Esophagus squamous epithelium (tissue), 5 donors: Measurements from ENCODE around the gene ZNF273. TPM values are rescaled to one million over a fixed set of nuclear protein-coding genes. Genes with fewer than 3 reads are reported as not detected.

ENCODE experiments used
- DNase-seq: peaks from one replicate; lab custom pipeline; 2025; lab: John Stamatoyannopoulos, UW
- H3K27ac ChIP-seq, 4 donors: fragments of 200-600 bp; sonication (generic); one replicate each; pipeline ENCODE4 v1.5.1; 2016 to 2019; ENCODE audit warnings: mild to moderate bottlenecking in 1 of 4
- H3K27me3 ChIP-seq, 4 donors: fragments of 200-600 bp; sonication (generic); 1 replicate in 3 of 4; 2 replicates in 1 of 4; pipeline versions ENCODE4 v1.5.1 to v1.6.0; 2017 to 2021; ENCODE audit warnings: antibody characterized with exemption in 1 of 4
- H3K36me3 ChIP-seq, 3 donors: fragments of 200-600 bp; sonication (generic); one replicate each; pipeline ENCODE4 v1.5.1; 2016 to 2019
- H3K4me1 ChIP-seq, 3 donors: fragments of 200-600 bp; sonication (generic); one replicate each; pipeline ENCODE4 v1.5.1; 2017 to 2019
- H3K4me3 ChIP-seq, 4 donors: fragments of 200-600 bp; sonication (generic); 1 replicate in 3 of 4; 2 replicates in 1 of 4; pipeline ENCODE4 v1.5.1; 2016 to 2019; ENCODE audit warnings: mild to moderate bottlenecking in 2 of 4, moderate library complexity in 1 of 4
- H3K9me3 ChIP-seq, 3 donors: fragments of 200-600 bp; sonication (generic); one replicate each; pipeline ENCODE4 v1.5.1; 2016 to 2019
- CTCF ChIP-seq, 6 experiments: fragments of 450-650 bp in 4 of 6; fragments of 200-600 bp in 2 of 6; sonication (generic) in 2 of 6; IDR thresholded peaks; one replicate each; pipeline ENCODE4 v1.5.1; 2016 to 2019; ENCODE audit warnings: antibody characterized with exemption in 6 of 6, mild to moderate bottlenecking in 4 of 6, moderate library complexity in 4 of 6
- POLR2A ChIP-seq, 4 donors: fragments of 450-650 bp; IDR thresholded peaks; one replicate each; pipeline ENCODE4 v1.6.1; 2017; ENCODE audit warnings: antibody characterized with exemption in 4 of 4, mild to moderate bottlenecking in 4 of 4, moderate library complexity in 3 of 4
- whole genome bisulfite sequencing, 2 donors: methylation state at CpG; one replicate each; pipeline ENCODE4 v1.1.5; 2018; 5-methylcytosine and 5-hydroxymethylcytosine counted together
- intact Hi-C: fragments of 100-400 bp; cut with DNase I; formaldehyde crosslinking; loops from one replicate; pipeline ENCODE4 v1.15.0; 2022
- total RNA-seq, 4 donors: library from RNA; depleted of rRNA; stranded (reverse); fragments of >200 nt; gene quantifications; one replicate each; pipeline ENCODE4 v1.1.0, GENCODE V29; 2016
- donor health status: DM: yes; HTN: yes; CAD: no.

The ZNF273 gene
- total RNA-seq, 4 donors from 2014 or later, result 8.0 to 43.3 (median 14.0) TPM

GRCh38 chr7:64870656-64871055 lies 32.4 kb upstream of the ZNF273 start:
- intact Hi-C loops, result no loop called here

GRCh38 chr7:64871761-64872160 lies 31.3 kb upstream of the ZNF273 start:
- Histone ChIP-seq H3K36me3 (no peaks in the 10 kb centered on the region), H3K4me3 (no peak overlapping the region), H3K27ac (no peak overlapping the region), H3K27me3 (no peaks in the 10 kb centered on the region), H3K4me1 (no peaks in the 10 kb centered on the region), H3K9me3 (no peaks in the 10 kb centered on the region)
- DNase-seq, result no peak
- WGBS, 2 donors, result 67 to 70% methylated on average over 7 of the region's 8 CpGs
- no peak for TF ChIP-seq POLR2A (IDR thresholded peaks at IDR 0.05)
- TF ChIP-seq CTCF (IDR thresholded peaks at IDR 0.05), result no peak
- intact Hi-C loops, result no loop called here

More at GRCh38 chr7:64870656-64871055, 32.4 kb upstream of the ZNF273 start:
- no peak overlapping the region for H3K27ac ChIP-seq
- WGBS, 2 donors, result 91% methylated on average over 12 to 13 of the region's 13 CpGs
- H3K4me3 ChIP-seq, result no peak overlapping the region
- no peak for TF ChIP-seq CTCF (IDR thresholded peaks at IDR 0.05)
- no peak for TF ChIP-seq POLR2A (IDR thresholded peaks at IDR 0.05)
- no peaks in the 10 kb centered on the region for H3K4me1 ChIP-seq
- H3K9me3 ChIP-seq, result no peaks in the 10 kb centered on the region
- no peaks in the 10 kb centered on the region for H3K27me3 ChIP-seq
- H3K36me3 ChIP-seq, result no peaks in the 10 kb centered on the region
- DNase-seq, result no peak

- WGBS, 2 donors, result 80 to 89% methylated on average over 10 of the region's 36 CpGs
- intact Hi-C loops, result no loop called here
- H3K9me3 ChIP-seq, result no peaks in the 10 kb centered on the region
- DNase-seq, result no peak
- TF ChIP-seq CTCF (IDR thresholded peaks at IDR 0.05), result no peak
- TF ChIP-seq POLR2A (IDR thresholded peaks at IDR 0.05), result no peak
- no peak overlapping the region for H3K27ac ChIP-seq
- H3K4me1 ChIP-seq, result peaks cover 0 to 7% (median 2%) of the 10 kb centered on the region in 3 donors
- H3K36me3 ChIP-seq, result no peaks in the 10 kb centered on the region
- no peaks in the 10 kb centered on the region for H3K27me3 ChIP-seq
- H3K4me3 ChIP-seq, result no peak overlapping the region
Measured at GRCh38 chr7:64872351-64873154, 30.5 kb upstream of the ZNF273 start.

- WGBS, 2 donors, result 86 to 90% methylated on average over 4 to 10 of the region's 10 CpGs
- Histone ChIP-seq H3K27ac (no peak overlapping the region), H3K4me3 (no peak overlapping the region), H3K27me3 (no peaks in the 10 kb centered on the region), H3K36me3 (no peaks in the 10 kb centered on the region), H3K9me3 (no peaks in the 10 kb centered on the region), H3K4me1 (peaks cover 0 to 9% (median 4%) of the 10 kb centered on the region in 3 donors)
- DNase-seq, result no peak
- intact Hi-C loops, result no loop called here
- TF ChIP-seq CTCF (IDR thresholded peaks at IDR 0.05) (no peak), POLR2A (IDR thresholded peaks at IDR 0.05) (no peak)
Measured at GRCh38 chr7:64873155-64873500, 29.9 kb upstream of the ZNF273 start.

GRCh38 chr7:64873517-64873916 lies 29.6 kb upstream of the ZNF273 start:
- no peak for DNase-seq
- 63% methylated on average over 5 of the region's 5 CpGs for WGBS, 2 donors
- Histone ChIP-seq H3K36me3 (no peaks in the 10 kb centered on the region), H3K9me3 (no peaks in the 10 kb centered on the region), H3K4me3 (no peak overlapping the region), H3K27me3 (no peaks in the 10 kb centered on the region), H3K27ac (no peak overlapping the region), H3K4me1 (peaks cover 0 to 9% (median 4%) of the 10 kb centered on the region in 3 donors)
- intact Hi-C loops, result no loop called here
- TF ChIP-seq CTCF (IDR thresholded peaks at IDR 0.05) (no peak), POLR2A (IDR thresholded peaks at IDR 0.05) (no peak)
